BE2C (cell line): ENCODE measurements around the gene SAPCD1.

Experiments used
- DNase-seq: peaks from one replicate; pipeline ENCODE4 v3.0.0-alpha.2; 2020
- H3K27me3 ChIP-seq: fragments of 250-450 bp; sonication (Bioruptor Pico); 2 replicates; pipeline ENCODE4 v1.5.1; 2020; ENCODE audit warnings: mild to moderate bottlenecking
- H3K36me3 ChIP-seq: fragments of 250-450 bp; sonication (Bioruptor Pico); 2 replicates; pipeline ENCODE4 v1.5.1; 2020; ENCODE audit warnings: mild to moderate bottlenecking
- H3K4me1 ChIP-seq: fragments of 250-450 bp; sonication (Bioruptor Pico); 2 replicates; pipeline ENCODE4 v1.5.1; 2020
- H3K4me3 ChIP-seq: 2 replicates; pipeline ENCODE4 v1.5.1; 2011; ENCODE audit warnings: low read depth, low read length
- H3K9me3 ChIP-seq: fragments of 250-450 bp; sonication (Bioruptor Pico); 2 replicates; pipeline ENCODE4 v1.5.1; 2020
- TF ChIP-seq, protein P1 (sequence below): IDR thresholded peaks from 2 replicates; pipeline ENCODE4 v1.5.1; 2012; ENCODE audit warnings: mild to moderate bottlenecking, low read depth, low read length

SAPCD1 gene

DNA sequence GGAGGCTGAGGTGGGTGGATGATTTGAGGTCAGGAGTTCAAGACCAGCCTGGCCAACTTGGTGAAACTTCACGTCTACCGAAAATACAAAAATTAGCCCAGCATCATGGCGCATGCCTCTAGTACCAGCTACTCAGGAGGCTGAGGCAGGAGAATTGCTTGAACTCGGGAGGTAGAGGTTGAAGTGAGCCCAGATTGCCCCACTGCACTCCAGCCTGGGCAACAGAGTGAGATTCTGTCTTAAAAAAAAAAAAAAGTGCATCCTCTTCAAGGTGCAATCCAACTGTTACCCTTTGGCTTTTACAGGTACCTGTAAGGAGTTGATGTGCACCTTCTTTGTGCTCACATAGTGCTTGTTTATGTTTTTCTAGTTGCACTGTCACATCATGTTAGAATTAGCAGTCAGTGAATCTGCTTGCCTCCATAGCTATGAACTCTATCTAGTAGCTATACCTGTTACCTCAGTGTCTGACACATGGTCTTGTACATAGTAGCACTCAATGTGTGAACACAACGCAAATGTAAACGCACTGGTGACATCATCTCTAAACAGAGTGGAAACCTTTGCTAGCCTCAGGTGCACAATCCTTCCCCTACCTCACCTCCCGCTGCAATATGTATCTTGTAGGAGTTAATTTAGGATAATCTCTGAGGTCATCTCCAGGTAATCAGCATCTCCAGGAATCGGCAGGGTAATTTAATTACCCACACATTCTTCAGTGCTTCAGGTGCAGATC is 13.0 kb upstream of the SAPCD1 start:
- H3K4me3 ChIP-seq = no peak overlapping the region
- no peaks in the 10 kb centered on the region; the same call in 1 of the 2 replicates for H3K36me3 ChIP-seq
- H3K27me3 ChIP-seq = no peaks in the 10 kb centered on the region
- no peaks in the 10 kb centered on the region for H3K9me3 ChIP-seq
- no peak for DNase-seq
- TF ChIP-seq, protein P1, sequence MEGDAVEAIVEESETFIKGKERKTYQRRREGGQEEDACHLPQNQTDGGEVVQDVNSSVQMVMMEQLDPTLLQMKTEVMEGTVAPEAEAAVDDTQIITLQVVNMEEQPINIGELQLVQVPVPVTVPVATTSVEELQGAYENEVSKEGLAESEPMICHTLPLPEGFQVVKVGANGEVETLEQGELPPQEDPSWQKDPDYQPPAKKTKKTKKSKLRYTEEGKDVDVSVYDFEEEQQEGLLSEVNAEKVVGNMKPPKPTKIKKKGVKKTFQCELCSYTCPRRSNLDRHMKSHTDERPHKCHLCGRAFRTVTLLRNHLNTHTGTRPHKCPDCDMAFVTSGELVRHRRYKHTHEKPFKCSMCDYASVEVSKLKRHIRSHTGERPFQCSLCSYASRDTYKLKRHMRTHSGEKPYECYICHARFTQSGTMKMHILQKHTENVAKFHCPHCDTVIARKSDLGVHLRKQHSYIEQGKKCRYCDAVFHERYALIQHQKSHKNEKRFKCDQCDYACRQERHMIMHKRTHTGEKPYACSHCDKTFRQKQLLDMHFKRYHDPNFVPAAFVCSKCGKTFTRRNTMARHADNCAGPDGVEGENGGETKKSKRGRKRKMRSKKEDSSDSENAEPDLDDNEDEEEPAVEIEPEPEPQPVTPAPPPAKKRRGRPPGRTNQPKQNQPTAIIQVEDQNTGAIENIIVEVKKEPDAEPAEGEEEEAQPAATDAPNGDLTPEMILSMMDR = no peak
- H3K4me1 ChIP-seq = no peaks in the 10 kb centered on the region

DNA sequence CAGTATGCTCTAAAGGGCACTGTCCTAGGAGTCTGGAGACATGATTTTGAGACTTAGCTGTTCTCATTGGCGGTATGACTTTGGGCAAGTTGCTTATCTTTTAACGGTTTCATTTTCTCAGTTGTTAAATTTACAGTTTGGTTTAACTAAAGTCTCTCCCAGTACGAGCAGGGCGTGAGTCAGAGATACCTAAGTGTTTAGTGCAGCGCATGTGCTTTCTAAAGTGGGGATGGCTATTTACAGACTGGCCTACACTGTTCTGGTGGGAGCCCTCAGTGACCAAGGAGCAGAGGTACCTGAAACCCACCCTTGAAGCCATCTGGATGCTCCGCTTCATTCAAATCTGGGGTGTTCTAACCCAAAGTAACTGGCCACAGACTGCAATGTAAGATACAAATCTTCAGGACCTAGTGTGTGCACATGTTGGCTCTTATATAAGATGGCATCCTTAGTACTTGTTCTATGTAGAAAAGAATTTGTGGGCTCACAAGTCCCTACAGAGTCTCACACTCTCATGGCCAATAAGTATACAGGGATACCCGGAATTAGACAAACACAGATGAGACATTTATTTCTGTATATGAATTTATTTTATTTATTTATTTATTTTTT is 11.9 kb upstream of the SAPCD1 start:
- DNase-seq = no peak
- no peaks in the 10 kb centered on the region for H3K9me3 ChIP-seq

DNA sequence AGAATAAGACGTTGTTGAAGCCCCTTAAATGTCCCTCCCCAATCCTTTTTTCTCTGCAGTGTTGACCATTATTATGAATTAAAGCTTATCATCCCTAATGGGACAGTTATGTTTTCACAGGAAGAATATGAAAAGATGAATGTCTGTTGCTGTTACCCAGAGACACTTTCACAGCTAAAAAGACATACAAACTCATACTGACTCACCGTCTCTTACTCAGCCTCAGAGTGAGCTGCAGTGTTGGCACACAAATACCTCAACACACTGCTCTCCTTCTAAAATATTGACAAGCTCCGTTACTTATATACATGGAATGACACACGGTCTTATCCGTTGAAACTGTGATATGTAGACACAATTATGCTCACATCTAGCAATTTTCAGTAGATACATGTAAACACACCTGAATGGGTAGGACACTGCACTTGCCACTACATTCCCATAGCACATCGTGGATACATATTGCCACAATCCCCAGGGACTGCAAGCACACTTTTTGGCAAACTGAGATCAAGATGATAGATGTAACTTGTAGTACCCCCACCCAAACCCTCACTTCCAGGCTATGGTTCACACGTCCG is 9.6 kb upstream of the SAPCD1 start:
- no peak for DNase-seq
- H3K4me3 ChIP-seq = no peak overlapping the region

More for the DNA sequence above, 11.9 kb upstream of the SAPCD1 start:
- H3K4me1 ChIP-seq = no peaks in the 10 kb centered on the region
- TF ChIP-seq, protein P1 = no peak
- no peaks in the 10 kb centered on the region for H3K27me3 ChIP-seq
- no peak overlapping the region for H3K4me3 ChIP-seq
- no peaks in the 10 kb centered on the region; the same call in 1 of the 2 replicates for H3K36me3 ChIP-seq

DNA sequence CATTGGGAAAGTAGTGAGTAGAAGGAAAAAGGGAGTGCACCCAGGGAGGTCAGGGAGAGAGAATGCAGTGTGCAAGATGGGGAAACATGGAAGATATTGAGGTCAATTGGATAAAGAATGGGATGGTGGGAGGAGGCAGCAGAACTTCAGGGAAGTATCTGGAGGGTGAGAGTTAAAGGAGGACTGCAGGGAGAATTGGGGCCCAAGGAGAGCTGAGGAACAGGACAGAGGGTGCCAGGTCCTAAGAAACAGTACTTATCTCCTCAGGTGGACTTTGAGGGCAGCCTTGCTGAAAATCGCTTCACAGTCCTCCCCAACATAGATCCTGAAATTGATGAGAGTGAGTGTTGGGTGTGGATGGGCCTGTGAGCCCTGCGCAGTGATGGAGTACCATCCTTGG is 4.2 kb upstream of the SAPCD1 start:
- no peaks in the 10 kb centered on the region for H3K36me3 ChIP-seq
- no peak for DNase-seq
- TF ChIP-seq, protein P1 = no peak
- no peak overlapping the region for H3K4me3 ChIP-seq
- H3K4me1 ChIP-seq = no peaks in the 10 kb centered on the region
- no peaks in the 10 kb centered on the region for H3K27me3 ChIP-seq
- no peaks in the 10 kb centered on the region for H3K9me3 ChIP-seq

More for the DNA sequence above, 9.6 kb upstream of the SAPCD1 start:
- no peaks in the 10 kb centered on the region for H3K27me3 ChIP-seq
- no peaks in the 10 kb centered on the region for H3K36me3 ChIP-seq
- H3K4me1 ChIP-seq = no peaks in the 10 kb centered on the region
- H3K9me3 ChIP-seq = no peaks in the 10 kb centered on the region
- TF ChIP-seq, protein P1 = no peak

DNA sequence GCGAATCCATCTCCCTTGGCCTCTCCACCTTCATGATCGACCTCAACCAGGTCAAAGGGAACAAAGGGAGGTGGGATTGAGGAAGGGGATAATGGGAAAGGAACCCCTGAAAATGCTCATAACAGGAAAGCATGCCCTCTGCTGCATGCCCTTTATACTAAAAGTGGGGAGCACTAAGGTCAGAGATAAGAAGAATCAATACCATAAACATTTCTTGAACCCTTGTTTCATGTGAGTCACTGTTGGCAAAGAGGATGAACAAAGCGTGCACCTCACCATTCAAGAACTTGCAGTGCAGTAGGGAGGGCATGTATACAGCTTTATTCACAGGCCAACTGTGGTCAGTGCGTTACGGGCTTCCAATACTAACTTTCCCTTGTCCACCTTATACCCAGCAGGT is 1.7 kb upstream of the SAPCD1 start:
- DNase-seq = no peak
- H3K4me1 ChIP-seq = no peaks in the 10 kb centered on the region
- H3K4me3 ChIP-seq = no peak overlapping the region
- H3K36me3 ChIP-seq = no peaks in the 10 kb centered on the region
- TF ChIP-seq, protein P1 = no peak
- no peaks in the 10 kb centered on the region for H3K9me3 ChIP-seq
- no peaks in the 10 kb centered on the region for H3K27me3 ChIP-seq

DNA sequence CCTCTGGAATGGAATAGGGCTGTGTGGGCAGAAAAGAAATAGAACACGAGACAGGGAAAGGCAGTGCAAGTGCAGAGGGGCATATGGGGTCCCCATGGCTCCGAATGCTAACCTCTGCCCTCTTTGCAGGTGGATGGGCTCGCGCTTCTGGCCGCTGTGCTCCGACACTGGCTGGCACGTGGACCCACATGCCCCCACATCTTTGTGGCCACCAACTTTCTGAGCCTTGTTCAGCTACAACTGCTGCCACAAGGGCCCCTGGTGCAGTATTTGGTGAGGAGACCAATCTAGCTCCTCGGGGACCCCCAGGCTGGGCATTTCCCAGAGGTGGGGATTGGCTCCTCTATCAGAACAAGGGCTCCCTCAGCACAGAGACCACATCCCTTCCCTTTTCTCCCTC is 1.1 kb upstream of the SAPCD1 start:
- DNase-seq = no peak
- TF ChIP-seq, protein P1 = no peak
- H3K4me1 ChIP-seq = no peaks in the 10 kb centered on the region
- H3K4me3 ChIP-seq = no peak overlapping the region
- no peaks in the 10 kb centered on the region for H3K27me3 ChIP-seq
- no peaks in the 10 kb centered on the region for H3K36me3 ChIP-seq
- H3K9me3 ChIP-seq = no peaks in the 10 kb centered on the region
